Cardiac septum (tissue), 1 donor: Measurements from ENCODE around the gene GPC4. TPM values are rescaled to one million over a fixed set of nuclear protein-coding genes. Genes with fewer than 3 reads are reported as not detected.

ENCODE experiments used
- DNase-seq: peaks from one replicate; pipeline ENCODE4 v3.0.0-alpha.2; 2020; ENCODE audit warnings: low spot score
- intact Hi-C: fragments of 100-400 bp; cut with DNase I; formaldehyde crosslinking; loops from one replicate; pipeline ENCODE4 v1.14.0; 2022
- total RNA-seq: library from RNA; stranded (reverse); fragmentation: NEBNext Ultra II Directional; extraction: Animal tissue kit (Norgen Biotek cat#: 25700); gene quantifications from one replicate; pipeline ENCODE4 v1.2.1, GENCODE V29; 2021
- donor health status: DM: no; HTN: no; CAD: no.

GPC4 gene
- total RNA-seq, 1 donor from 2014 or later: 3.6 TPM

DNA sequence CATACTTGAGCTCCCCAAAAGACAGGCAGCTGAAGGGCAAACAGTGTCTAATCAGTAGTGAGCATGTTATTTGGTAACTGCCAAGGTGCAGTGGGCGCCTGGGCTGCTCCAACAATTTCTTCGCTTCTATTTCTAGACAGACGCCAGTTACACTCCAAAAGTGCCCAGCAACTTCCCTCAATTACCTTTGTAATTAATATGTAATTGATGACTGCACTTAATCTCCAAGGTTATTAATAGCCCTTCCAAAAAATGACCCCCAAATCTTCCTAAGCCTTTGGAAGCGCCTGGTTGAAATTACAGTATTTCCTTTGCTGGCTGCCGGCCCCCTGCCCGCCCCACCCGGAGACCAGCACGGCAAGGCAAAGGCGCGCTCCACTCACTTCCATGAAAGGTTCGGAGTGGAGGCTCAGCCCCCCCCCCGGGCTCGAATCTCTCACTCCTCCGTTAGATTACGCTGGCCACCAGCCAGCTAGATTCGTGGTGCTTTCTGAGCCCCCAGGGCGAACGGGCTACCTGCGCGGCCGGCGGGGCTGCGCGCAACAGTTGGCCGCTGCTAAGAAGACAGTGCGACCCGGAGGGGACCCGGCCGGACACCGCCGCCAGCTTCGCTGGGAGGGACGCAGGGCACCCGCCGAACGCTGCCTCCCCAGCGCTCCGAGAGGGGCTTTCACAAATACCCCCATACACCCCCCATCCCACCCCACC lies 1.9 kb downstream of the GPC4 start:
- no peak for DNase-seq
- intact Hi-C loops: no loop called here

DNA sequence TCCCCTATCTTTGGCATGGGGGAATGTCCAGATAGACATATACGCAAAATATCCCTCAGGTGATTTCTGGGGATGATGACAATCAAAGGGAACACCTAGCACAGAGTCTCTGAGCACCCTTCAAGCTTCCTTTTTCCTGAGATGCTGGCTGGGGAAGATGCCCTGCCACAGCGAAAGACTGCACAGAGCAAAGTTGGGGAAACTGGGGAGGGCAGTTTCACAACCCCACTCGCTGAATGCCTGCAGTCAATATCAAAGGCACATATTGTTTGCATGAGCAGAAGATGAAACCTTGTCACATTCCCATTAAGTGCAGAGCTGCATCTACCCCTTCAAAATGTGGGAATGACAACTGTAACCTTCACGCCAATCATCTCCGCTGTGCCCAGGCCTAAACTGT lies 2.6 kb downstream of the GPC4 start:
- no peak for DNase-seq
- intact Hi-C loops: no loop called here

DNA sequence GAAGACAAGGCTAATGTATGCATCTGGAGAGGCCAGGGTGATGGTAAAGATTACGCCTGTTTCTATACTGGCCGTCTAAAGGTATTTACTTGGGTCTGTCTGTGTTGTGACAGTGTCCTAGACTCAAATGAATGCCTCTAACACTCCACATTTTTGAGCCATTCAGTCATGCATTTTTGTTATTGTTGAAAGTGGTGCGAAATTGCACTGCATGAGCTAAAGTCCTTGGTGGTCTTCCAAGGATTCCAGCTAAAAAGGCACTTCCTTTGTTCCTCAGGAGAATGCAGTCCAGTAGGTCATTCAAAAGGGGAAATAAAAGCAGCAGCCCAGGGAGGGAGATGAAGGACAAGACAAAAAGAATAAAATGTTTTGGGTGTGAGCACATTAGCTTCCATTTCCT lies 3.0 kb downstream of the GPC4 start:
- no peak for DNase-seq
- intact Hi-C loops: no loop called here

DNA sequence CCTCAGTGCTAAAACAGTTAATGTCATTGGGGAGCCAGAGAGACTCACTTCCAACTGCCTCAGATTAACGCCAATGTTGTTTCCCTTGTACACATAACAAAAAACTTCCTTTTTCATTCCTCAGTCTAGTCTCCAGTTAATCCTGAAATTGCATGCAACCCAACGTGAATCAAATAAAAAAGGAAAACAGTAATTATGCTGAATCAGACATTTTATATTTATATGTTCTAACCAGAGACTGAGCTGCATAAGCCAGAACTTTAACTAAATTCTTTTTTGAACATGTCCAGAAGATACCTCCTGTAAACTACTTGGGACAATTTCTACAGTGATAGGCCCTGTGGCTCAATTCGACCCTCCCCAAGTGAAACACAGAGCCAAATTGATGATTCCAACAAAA lies 4.7 kb downstream of the GPC4 start:
- no peak for DNase-seq
- intact Hi-C loops: no loop called here

DNA sequence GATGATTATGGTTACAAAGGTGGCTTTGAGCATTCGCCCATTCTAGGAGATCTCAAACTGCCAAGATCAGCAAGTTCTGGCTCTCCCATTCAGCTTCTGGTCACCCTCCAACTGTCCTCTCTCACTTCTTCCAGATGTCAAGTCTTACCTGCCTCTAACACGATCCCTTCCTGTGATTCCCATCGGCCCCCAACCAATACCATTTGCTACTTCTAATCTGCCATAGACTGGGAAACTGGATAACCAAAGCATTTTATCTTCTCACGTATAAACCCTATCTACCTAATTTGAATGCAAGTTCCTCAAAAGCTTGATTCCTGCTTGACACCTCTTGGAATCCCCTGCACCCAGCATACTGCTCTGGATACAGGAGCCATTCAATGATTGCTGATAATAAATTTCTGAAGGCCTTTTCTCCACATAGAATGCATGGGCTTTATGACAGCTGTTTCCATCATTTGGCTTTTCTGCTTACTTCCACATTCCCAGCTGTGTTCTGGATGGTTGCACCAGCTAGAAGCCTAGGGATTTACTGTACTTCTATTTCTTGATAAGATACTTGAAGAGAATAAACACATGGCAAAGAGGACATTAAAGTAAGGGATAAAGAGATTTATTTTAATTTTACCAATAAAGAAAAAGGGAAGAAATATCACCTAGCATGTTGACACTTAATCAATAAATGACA lies 9.6 kb downstream of the GPC4 start:
- intact Hi-C loops: no loop called here
- DNase-seq: no peak

GRCh38 chrX:133403984-133404383 lies 11.3 kb downstream of the GPC4 start:
- intact Hi-C loops: no loop called here
- no peak for DNase-seq

DNA sequence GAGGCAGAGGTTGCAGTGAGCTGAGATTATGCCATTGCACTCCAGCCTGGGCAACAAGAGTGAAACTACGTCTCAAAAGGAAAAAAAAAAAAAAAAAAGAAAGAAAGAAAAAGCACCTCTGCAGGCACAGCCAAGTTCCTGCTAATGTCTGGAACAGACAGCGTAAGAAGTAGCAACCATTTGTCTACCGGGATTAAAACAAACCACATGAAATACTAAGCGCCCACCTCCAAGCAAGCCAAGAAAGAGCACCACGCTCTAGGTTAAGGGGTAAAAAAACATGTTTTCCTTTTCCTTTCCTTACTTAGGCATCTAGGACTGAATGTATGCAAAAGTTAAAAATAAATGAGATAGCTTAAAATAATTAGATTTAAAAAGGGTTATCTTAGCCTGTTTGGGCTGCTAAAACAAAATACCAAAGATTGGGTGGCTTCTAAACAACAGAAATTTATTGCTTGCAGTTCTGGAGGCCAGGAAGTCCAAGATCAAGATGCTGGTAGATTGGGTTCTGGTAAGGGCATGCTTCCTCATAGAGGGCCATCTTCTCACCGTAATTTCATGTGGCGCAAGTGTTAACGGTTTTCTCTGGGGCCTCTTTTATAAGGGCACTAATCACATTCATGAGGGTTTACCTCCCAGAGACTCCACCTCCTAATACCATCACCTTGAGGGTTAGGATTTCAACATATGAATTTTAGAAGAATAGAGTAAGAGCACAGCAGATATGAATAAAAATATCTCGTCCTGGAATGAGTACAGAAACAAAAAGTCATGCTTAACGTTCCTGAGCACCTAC lies 12.3 kb downstream of the GPC4 start:
- intact Hi-C loops: no loop called here

DNA sequence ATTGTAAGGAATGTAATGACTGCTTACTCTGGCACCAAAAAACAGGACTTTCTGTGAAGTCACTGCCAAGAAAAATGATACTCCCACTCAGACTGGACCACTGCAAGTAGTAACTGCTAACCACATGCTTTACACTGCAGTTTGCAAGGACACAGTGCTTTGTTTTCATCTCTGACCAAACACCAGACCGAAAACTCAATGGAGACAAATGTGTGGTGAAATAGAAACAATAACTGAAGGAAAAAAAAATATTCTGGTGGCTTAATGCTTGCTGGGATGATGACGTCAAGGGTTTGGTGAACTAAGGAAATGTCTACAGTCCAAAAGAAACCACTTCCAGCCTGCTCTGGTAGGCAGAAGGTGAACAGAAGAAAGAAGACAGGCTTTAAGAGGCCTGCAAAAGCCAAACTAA lies 13.2 kb downstream of the GPC4 start:
- intact Hi-C loops: no loop called here
- DNase-seq: no peak

More for the DNA sequence above, 12.3 kb downstream of the GPC4 start:
- DNase-seq: no peak

- intact Hi-C loops: no loop called here
- DNase-seq: no peak
Observed at GRCh38 chrX:133401536-133401935, 13.8 kb downstream of the GPC4 start.

DNA sequence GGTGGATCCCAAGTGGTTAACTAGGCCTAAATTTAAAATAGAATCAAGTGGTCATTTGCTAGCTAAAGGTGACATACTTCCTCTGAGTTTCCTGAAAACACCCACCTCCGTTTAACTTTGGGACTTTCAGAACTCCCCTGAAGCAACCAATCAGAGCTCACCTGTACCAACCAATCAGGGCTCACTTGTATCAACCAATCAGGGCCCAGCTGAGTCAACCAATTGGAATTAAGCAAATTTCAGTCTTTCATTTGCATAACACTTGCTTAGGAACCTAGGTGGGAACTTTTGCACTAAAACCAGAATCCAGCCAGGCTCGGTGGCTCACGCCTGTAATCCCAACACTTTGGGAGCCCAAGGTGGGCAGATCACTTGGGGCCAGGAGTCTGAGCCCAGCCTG lies 15.9 kb downstream of the GPC4 start:
- intact Hi-C loops: no loop called here
- no peak for DNase-seq

GRCh38 chrX:133394765-133395164 lies 20.5 kb downstream of the GPC4 start:
- intact Hi-C loops: no loop called here
- no peak for DNase-seq

GRCh38 chrX:133392671-133393070 lies 22.6 kb downstream of the GPC4 start:
- intact Hi-C loops: no loop called here
- no peak for DNase-seq

GRCh38 chrX:133391111-133391510 lies 24.2 kb downstream of the GPC4 start:
- DNase-seq: no peak
- intact Hi-C loops: no loop called here

DNA sequence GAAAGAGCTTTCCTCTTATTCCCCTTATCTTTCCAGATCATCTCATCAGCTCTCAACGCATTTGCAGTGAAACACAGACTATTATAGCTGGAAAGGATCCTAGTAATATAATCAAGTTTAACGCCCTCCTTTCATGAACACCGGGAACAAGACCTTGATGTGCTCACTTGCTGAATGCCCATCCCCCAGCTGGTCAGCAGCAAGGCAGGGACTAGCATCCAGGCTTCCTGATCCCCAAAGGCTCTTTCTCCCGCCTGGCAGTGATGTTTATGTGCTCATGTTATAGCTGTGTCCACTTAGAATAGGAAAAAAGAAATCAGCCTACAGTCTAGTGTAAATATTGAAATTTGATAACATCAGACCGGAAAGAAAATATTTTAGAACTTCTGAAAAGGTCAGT lies 24.6 kb downstream of the GPC4 start:
- intact Hi-C loops: no loop called here
- no peak for DNase-seq

- intact Hi-C loops: no loop called here
Observed at GRCh38 chrX:133389975-133390374, 25.3 kb downstream of the GPC4 start.

DNA sequence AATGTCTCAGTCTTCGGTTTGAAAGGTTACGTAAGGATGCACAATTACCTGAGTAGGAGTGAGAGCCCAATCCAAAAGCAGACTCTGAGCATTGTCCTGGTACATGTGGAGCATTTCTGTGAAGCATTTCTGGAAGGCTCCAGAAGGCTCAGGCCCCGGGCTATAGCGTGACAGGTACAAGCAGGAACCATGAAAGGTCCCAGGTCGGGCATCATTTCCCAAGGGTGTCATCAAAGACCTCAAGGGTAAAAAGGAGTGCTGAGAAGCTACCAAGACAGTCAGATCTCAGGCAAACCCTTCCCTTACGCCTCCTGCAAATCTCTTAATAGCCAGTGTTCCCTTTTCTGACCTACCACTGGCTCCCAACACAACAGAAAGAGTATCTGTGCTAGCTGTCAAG lies 30.8 kb downstream of the GPC4 start:
- DNase-seq: no peak
- intact Hi-C loops: no loop called here

More at GRCh38 chrX:133389975-133390374, 25.3 kb downstream of the GPC4 start:
- DNase-seq: no peak

- no peak for DNase-seq
- intact Hi-C loops: no loop called here
Observed at GRCh38 chrX:133380711-133381619, 34.3 kb downstream of the GPC4 start.

GRCh38 chrX:133376422-133376821 lies 38.9 kb downstream of the GPC4 start:
- DNase-seq: no peak
- intact Hi-C loops: no loop called here

- DNase-seq: no peak
- intact Hi-C loops: no loop called here
Observed at GRCh38 chrX:133375615-133376340, 39.5 kb downstream of the GPC4 start.
